HL-60 (cell line): Measurements from ENCODE around the gene AP3S1.

ENCODE experiments used
- DNase-seq, 2 experiments: peaks; one replicate each; pipeline ENCODE4 v3.0.0-alpha.2; 2010 to 2020; ENCODE audit warnings: low read depth in 1 of 2, low spot score in 1 of 2
- H3K27ac ChIP-seq: fragments of 250-450 bp; sonication (Bioruptor Pico); replicated peaks from 2 replicates; pipeline ENCODE4 v1.5.1; 2020; ENCODE audit warnings: mild to moderate bottlenecking, moderate library complexity
- H3K27me3 ChIP-seq: fragments of 250-450 bp; sonication (Bioruptor Pico); 2 replicates; pipeline ENCODE4 v1.5.1; 2021; ENCODE audit warnings: mild to moderate bottlenecking, moderate library complexity; ENCODE audit not compliant: insufficient read depth, poor library complexity, severe bottlenecking
- H3K4me3 ChIP-seq: replicated peaks from 2 replicates; pipeline ENCODE4 v1.5.1; 2011; ENCODE audit warnings: mild to moderate bottlenecking, control low read depth, low read length; ENCODE audit not compliant: insufficient read depth
- GABPA ChIP-seq: IDR thresholded peaks from 2 replicates; pipeline ENCODE4 v1.6.1; 2012; ENCODE audit warnings: low read depth
- POLR2AphosphoS5 ChIP-seq: IDR thresholded peaks from 2 replicates; pipeline ENCODE4 v1.6.1; 2012; ENCODE audit warnings: low read depth
- SPI1 ChIP-seq: IDR thresholded peaks from 2 replicates; pipeline ENCODE4 v1.6.1; 2012; ENCODE audit warnings: low read depth, mild to moderate bottlenecking, borderline replicate concordance
- TF ChIP-seq, protein P1 (sequence below): IDR thresholded peaks from one replicate; pipeline ENCODE4 v1.5.1; 2011; ENCODE audit warnings: low read length, control low read depth, inconsistent platforms; ENCODE audit not compliant: insufficient read depth
- TF ChIP-seq, protein P2 (sequence below): IDR thresholded peaks from 2 replicates; pipeline ENCODE4 v1.6.1; 2012; ENCODE audit warnings: low read depth; ENCODE audit not compliant: insufficient replicate concordance

The AP3S1 gene

DNA sequence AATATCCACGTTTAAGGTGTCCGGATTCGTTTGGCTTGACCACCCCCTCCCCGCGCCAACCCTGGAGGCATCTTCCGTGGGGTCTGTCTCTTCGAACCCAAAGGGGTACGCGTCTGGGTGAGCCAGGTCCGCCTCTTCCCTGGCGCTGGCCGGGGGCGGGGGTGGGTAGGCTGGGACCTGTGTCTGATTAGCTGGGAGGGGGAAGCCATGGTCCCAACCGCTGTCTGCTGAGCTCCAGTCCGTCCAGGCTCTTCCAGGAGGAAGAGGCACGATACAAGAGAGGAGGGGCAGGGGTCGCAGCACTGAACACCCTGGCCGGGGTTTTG is 120.5 kb downstream of the AP3S1 start, which contains the start of gene LVRN:
Gene LVRN, plus strand, starts transcription at position 237 of the 326 bp plus-strand sequence. CDS start 143 bp downstream, outside the sequence.
- Histone ChIP-seq H3K27me3 (peaks cover 6% of the 10 kb centered on the region), H3K27ac (no peak within 1 kb of the TSS)
- TF ChIP-seq POLR2AphosphoS5 (no peak), GABPA (no peak), SPI1 (no peak)
- TF ChIP-seq, protein P1, sequence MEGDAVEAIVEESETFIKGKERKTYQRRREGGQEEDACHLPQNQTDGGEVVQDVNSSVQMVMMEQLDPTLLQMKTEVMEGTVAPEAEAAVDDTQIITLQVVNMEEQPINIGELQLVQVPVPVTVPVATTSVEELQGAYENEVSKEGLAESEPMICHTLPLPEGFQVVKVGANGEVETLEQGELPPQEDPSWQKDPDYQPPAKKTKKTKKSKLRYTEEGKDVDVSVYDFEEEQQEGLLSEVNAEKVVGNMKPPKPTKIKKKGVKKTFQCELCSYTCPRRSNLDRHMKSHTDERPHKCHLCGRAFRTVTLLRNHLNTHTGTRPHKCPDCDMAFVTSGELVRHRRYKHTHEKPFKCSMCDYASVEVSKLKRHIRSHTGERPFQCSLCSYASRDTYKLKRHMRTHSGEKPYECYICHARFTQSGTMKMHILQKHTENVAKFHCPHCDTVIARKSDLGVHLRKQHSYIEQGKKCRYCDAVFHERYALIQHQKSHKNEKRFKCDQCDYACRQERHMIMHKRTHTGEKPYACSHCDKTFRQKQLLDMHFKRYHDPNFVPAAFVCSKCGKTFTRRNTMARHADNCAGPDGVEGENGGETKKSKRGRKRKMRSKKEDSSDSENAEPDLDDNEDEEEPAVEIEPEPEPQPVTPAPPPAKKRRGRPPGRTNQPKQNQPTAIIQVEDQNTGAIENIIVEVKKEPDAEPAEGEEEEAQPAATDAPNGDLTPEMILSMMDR = no peak
- TF ChIP-seq, protein P2, sequence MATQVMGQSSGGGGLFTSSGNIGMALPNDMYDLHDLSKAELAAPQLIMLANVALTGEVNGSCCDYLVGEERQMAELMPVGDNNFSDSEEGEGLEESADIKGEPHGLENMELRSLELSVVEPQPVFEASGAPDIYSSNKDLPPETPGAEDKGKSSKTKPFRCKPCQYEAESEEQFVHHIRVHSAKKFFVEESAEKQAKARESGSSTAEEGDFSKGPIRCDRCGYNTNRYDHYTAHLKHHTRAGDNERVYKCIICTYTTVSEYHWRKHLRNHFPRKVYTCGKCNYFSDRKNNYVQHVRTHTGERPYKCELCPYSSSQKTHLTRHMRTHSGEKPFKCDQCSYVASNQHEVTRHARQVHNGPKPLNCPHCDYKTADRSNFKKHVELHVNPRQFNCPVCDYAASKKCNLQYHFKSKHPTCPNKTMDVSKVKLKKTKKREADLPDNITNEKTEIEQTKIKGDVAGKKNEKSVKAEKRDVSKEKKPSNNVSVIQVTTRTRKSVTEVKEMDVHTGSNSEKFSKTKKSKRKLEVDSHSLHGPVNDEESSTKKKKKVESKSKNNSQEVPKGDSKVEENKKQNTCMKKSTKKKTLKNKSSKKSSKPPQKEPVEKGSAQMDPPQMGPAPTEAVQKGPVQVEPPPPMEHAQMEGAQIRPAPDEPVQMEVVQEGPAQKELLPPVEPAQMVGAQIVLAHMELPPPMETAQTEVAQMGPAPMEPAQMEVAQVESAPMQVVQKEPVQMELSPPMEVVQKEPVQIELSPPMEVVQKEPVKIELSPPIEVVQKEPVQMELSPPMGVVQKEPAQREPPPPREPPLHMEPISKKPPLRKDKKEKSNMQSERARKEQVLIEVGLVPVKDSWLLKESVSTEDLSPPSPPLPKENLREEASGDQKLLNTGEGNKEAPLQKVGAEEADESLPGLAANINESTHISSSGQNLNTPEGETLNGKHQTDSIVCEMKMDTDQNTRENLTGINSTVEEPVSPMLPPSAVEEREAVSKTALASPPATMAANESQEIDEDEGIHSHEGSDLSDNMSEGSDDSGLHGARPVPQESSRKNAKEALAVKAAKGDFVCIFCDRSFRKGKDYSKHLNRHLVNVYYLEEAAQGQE = no peak

DNA sequence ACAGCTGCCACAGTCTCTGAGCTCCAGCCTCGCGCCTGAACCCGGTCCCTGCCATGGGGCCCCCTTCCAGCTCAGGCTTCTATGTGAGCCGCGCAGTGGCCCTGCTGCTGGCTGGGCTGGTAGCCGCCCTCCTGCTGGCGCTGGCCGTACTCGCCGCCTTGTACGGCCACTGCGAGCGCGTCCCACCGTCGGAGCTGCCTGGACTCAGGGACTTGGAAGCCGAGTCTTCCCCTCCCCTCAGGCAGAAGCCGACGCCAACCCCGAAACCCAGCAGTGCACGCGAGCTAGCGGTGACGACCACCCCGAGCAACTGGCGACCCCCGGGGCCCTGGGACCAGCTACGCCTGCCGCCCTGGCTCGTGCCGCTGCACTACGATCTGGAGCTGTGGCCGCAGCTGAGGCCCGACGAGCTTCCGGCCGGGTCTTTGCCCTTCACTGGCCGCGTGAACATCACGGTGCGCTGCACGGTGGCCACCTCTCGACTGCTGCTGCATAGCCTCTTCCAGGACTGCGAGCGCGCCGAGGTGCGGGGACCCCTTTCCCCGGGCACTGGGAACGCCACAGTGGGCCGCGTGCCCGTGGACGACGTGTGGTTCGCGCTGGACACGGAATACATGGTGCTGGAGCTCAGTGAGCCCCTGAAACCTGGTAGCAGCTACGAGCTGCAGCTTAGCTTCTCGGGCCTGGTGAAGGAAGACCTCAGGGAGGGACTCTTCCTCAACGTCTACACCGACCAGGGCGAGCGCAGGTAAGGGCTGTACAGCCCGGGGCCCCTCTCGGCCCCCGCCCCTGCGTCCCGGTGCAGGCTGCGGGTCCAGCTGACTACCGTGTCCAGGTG is 121.0 kb downstream of the AP3S1 start:
- H3K4me3 ChIP-seq = peak overlapping the region; percentile 39
- H3K27ac ChIP-seq = no peak overlapping the region
- no peak for DNase-seq
- H3K27me3 ChIP-seq = peaks cover 6% of the 10 kb centered on the region
- TF ChIP-seq GABPA (no peak), POLR2AphosphoS5 (no peak), SPI1 (no peak)
- TF ChIP-seq, protein P1 = no peak
- TF ChIP-seq, protein P2 = no peak

More for the DNA sequence above, 120.5 kb downstream of the AP3S1 start, which contains the start of gene LVRN:
- DNase-seq = no peak
- H3K4me3 ChIP-seq = peak within 1 kb of the TSS; percentile 39

DNA sequence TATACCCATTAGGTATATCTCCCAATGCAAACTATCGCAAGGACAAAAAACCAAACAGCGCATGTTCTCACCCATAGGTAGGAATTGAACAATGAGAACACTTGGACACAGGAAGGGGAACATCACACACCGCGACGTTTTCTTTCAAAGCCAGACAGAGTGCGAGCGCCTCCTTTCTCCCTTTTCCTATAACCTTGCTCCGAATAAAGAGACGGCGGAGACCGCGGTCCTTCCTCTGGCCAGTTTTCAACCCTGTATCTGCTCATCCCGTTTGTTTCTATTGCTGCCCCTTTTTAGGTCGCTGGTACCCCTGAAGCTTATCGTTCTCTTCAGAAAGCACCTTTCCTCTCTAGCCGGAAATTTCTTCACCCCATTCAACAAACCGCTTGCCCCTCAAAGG is 121.8 kb downstream of the AP3S1 start:
- Histone ChIP-seq H3K4me3 (no peak overlapping the region), H3K27me3 (peaks cover 6% of the 10 kb centered on the region), H3K27ac (no peak overlapping the region)
- no peak for DNase-seq
- TF ChIP-seq SPI1 (no peak), GABPA (no peak), POLR2AphosphoS5 (no peak)
- TF ChIP-seq, protein P1 = no peak
- TF ChIP-seq, protein P2 = no peak
